LNCaP clone FGC (cell line): ENCODE data around the gene RPL34.
"Not testable (repeated sequence)": the region's sequence is repeated elsewhere in the genome, so short reads cannot be mapped to it uniquely, and the experiment has no call there.

Source experiments
- DNase-seq: peaks from one replicate; pipeline ENCODE4 v3.0.0-alpha.2; 2011; ENCODE audit warnings: low read depth
- H3K4me3 ChIP-seq: 2 replicates; pipeline ENCODE4 v1.5.1; 2011; ENCODE audit warnings: mild to moderate bottlenecking, low read depth, low read length, control low read depth
- CTCF ChIP-seq: IDR thresholded peaks from 2 replicates; pipeline ENCODE4 v1.5.1; 2012; ENCODE audit warnings: mild to moderate bottlenecking; ENCODE audit not compliant: control insufficient read depth, insufficient read depth; ENCODE audit errors: extremely low read depth

RPL34 gene

GRCh38 chr4:108589961-108590360 is 30.4 kb upstream of the RPL34 start:
- TF ChIP-seq CTCF = no peak
- no peak overlapping the region for H3K4me3 ChIP-seq
- no peak for DNase-seq

GRCh38 chr4:108590776-108591175 is 29.6 kb upstream of the RPL34 start:
- no peak for TF ChIP-seq CTCF
- no peak overlapping the region for H3K4me3 ChIP-seq
- DNase-seq = no peak

GRCh38 chr4:108592674-108592986 is 27.7 kb upstream of the RPL34 start:
- no peak for TF ChIP-seq CTCF
- peak; percentile 81 for DNase-seq
- no peak overlapping the region for H3K4me3 ChIP-seq

GRCh38 chr4:108594296-108594695 is 26.1 kb upstream of the RPL34 start:
- not testable (repeated sequence) for H3K4me3 ChIP-seq

GRCh38 chr4:108596344-108596743 is 24.0 kb upstream of the RPL34 start:
- no peak for DNase-seq

More at GRCh38 chr4:108594296-108594695, 26.1 kb upstream of the RPL34 start:
- DNase-seq = not testable (repeated sequence)

GRCh38 chr4:108601106-108601505 is 19.3 kb upstream of the RPL34 start:
- no peak for TF ChIP-seq CTCF
- H3K4me3 ChIP-seq = no peak overlapping the region
- DNase-seq = no peak

More at GRCh38 chr4:108596344-108596743, 24.0 kb upstream of the RPL34 start:
- no peak for TF ChIP-seq CTCF
- H3K4me3 ChIP-seq = no peak overlapping the region

GRCh38 chr4:108601532-108601931 is 18.8 kb upstream of the RPL34 start:
- H3K4me3 ChIP-seq = no peak overlapping the region
- no peak for TF ChIP-seq CTCF
- DNase-seq = no peak

- DNase-seq = no peak
- H3K4me3 ChIP-seq = no peak overlapping the region
- TF ChIP-seq CTCF = no peak
These were observed 18.2 kb upstream of the RPL34 start for GRCh38 chr4:108602163-108602562.
